Stomach (tissue), 9 donors: Measurements from ENCODE around the gene DLX2. TPM values are rescaled to one million over a fixed set of nuclear protein-coding genes. Genes with fewer than 3 reads are reported as not detected.

ENCODE experiments used
- DNase-seq, 2 donors: peaks; one replicate each; pipeline versions ENCODE4 v3.0.0 to v3.0.0-alpha.2; 2013 to 2019
- H3K27ac ChIP-seq, 5 donors: fragments of 200-600 bp in 4 of 5; sonication (generic) in 4 of 5; one replicate each; pipeline ENCODE4 v1.5.1; 2013 to 2019; ENCODE audit warnings: mild to moderate bottlenecking in 1 of 5, moderate library complexity in 1 of 5
- H3K27me3 ChIP-seq, 3 donors: fragments of 200-600 bp; sonication (generic); one replicate each; pipeline ENCODE4 v1.5.1; 2017 to 2019; ENCODE audit warnings: mixed run types in 1 of 3
- H3K36me3 ChIP-seq, 4 donors: fragments of 200-600 bp; sonication (generic); 1 replicate in 3 of 4; 2 replicates in 1 of 4; pipeline ENCODE4 v1.5.1; 2016 to 2019
- H3K4me1 ChIP-seq, 4 donors: fragments of 200-600 bp; sonication (generic); one replicate each; pipeline ENCODE4 v1.5.1; 2016 to 2019
- H3K4me3 ChIP-seq, 4 donors: fragments of 200-600 bp; sonication (generic) in 3 of 4; one replicate each; pipeline ENCODE4 v1.5.1; 2016 to 2019; ENCODE audit warnings: mild to moderate bottlenecking in 1 of 4
- H3K9me3 ChIP-seq, 4 donors: fragments of 200-600 bp; sonication (generic); one replicate each; pipeline ENCODE4 v1.5.1; 2016 to 2019
- EP300 ChIP-seq: sonication (generic); formaldehyde crosslinking; IDR thresholded peaks from one replicate; pipeline ENCODE4 v1.6.1; 2017; ENCODE audit warnings: antibody characterized with exemption
- POLR2A ChIP-seq, 4 donors: fragments of 450-650 bp; IDR thresholded peaks; one replicate each; pipeline ENCODE4 v1.6.1; 2016; ENCODE audit warnings: antibody characterized with exemption in 4 of 4, control low read depth in 2 of 4, mild to moderate bottlenecking in 1 of 4, moderate library complexity in 1 of 4
- POLR2AphosphoS5 ChIP-seq, 3 donors: sonication (generic); formaldehyde crosslinking; IDR thresholded peaks; one replicate each; pipeline ENCODE4 v1.6.1; 2016; ENCODE audit warnings: antibody characterized with exemption in 3 of 3
- WGBS, 5 donors: extraction: QIAGEN DNeasy Blood & Tissue Kit in 3 of 5; methylation state at CpG; one replicate each; pipeline versions ENCODE4 v1.1.5 to v1.1.7; 2013 to 2018; 5-methylcytosine and 5-hydroxymethylcytosine counted together
- intact Hi-C: fragments of 100-400 bp; cut with DNase I; formaldehyde crosslinking; loops from one replicate; pipeline ENCODE4 v1.15.1; 2023; ENCODE audit warnings: low total_unique reads
- polyA plus RNA-seq, 3 donors: library from polyadenylated mRNA; stranded (reverse); fragments of 200-250 nt; gene quantifications; one replicate each; pipeline ENCODE4 v1.2.3, GENCODE V29; 2013
- total RNA-seq, 5 donors: library from RNA; depleted of rRNA; stranded (reverse); fragments of >200 nt; gene quantifications; one replicate each; pipeline versions ENCODE4 v1.1.0 to v1.2.3, GENCODE V29; 2014 to 2016
- TF ChIP-seq, protein P1 (sequence below), 7 experiments: fragments of 450-650 bp in 4 of 7; fragments of 200-600 bp in 3 of 7; sonication (generic) in 3 of 7; IDR thresholded peaks; one replicate each; pipeline ENCODE4 v1.5.1; 2016 to 2019; ENCODE audit warnings: antibody characterized with exemption in 7 of 7, control low read depth in 2 of 7, mild to moderate bottlenecking in 1 of 7
- donor health status: healthy with polysubstance abuse.
- donor health status: Bipolar disorder and iron deficiency.
- donor health status: healthy.

The DLX2 gene
- total and polyA plus RNA-seq, 8 donors: 0.03 TPM; not detected in 7

DNA sequence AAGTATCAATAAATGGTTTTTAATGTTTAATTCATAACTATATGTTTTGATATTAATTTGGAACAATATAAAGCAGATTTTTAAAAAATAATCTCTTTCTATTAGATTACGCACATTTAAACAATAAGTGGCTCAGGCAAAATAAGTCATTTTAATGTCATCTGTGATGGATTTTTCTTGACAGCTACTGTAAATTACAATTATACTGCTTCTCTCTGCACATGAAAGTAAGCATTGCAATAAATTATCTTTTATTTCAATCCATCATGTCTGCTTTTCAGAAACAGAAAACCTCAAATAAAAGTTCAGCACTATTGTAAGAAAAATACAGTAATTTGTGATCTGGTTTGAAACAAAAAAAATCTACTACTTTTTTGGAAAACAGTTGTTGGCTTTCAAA, 28.4 kb downstream of the DLX2 start:
- intact Hi-C loops: no loop called here
- TF ChIP-seq EP300 (no peak), POLR2A (IDR thresholded peaks at IDR 0.05) (no peak), POLR2AphosphoS5 (IDR thresholded peaks at IDR 0.05) (no peak)
- TF ChIP-seq, protein P1, sequence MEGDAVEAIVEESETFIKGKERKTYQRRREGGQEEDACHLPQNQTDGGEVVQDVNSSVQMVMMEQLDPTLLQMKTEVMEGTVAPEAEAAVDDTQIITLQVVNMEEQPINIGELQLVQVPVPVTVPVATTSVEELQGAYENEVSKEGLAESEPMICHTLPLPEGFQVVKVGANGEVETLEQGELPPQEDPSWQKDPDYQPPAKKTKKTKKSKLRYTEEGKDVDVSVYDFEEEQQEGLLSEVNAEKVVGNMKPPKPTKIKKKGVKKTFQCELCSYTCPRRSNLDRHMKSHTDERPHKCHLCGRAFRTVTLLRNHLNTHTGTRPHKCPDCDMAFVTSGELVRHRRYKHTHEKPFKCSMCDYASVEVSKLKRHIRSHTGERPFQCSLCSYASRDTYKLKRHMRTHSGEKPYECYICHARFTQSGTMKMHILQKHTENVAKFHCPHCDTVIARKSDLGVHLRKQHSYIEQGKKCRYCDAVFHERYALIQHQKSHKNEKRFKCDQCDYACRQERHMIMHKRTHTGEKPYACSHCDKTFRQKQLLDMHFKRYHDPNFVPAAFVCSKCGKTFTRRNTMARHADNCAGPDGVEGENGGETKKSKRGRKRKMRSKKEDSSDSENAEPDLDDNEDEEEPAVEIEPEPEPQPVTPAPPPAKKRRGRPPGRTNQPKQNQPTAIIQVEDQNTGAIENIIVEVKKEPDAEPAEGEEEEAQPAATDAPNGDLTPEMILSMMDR (IDR thresholded peaks at IDR 0.05): no peak
- WGBS, 5 donors: 97 to 100% (median 98%) methylated on average over 1 of the region's 1 CpG

DNA sequence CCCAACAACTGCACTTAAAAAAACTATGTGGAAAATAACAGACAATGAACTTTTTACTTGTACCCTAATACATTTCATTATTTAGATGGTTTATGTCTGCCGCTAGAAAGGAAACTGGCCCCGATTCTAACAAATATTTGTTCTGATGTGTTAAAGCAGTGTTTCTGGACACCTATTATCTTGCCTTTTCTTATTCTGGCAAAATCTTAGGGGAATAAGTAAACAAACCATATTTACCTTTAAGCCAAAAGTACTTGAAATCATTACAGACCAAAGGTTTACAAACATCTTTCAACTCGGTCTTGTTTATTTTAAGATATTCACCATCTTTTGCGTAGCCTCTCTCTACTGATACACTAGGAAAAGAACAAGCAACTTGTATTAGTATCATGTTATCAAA, 29.2 kb downstream of the DLX2 start:
- TF ChIP-seq, protein P1 (IDR thresholded peaks at IDR 0.05): no peak
- TF ChIP-seq POLR2A (IDR thresholded peaks at IDR 0.05): no peak
- no peak for TF ChIP-seq POLR2AphosphoS5 (IDR thresholded peaks at IDR 0.05)
- TF ChIP-seq EP300: no peak
- DNase-seq: no peak
- Histone ChIP-seq H3K9me3 (no peaks in the 10 kb centered on the region), H3K27ac (no peak overlapping the region), H3K4me3 (no peak overlapping the region), H3K36me3 (no peaks in the 10 kb centered on the region), H3K27me3 (peaks cover 0 to 9% (median 0%) of the 10 kb centered on the region in 3 donors), H3K4me1 (no peaks in the 10 kb centered on the region)
- intact Hi-C loops: no loop called here
- WGBS, 5 donors: 92 to 95% (median 93%) methylated on average over 4 of the region's 4 CpGs

More for the DNA sequence above, 28.4 kb downstream of the DLX2 start:
- H3K27me3 ChIP-seq: peaks cover 0 to 17% (median 0%) of the 10 kb centered on the region in 3 donors
- no peaks in the 10 kb centered on the region for H3K4me1 ChIP-seq
- no peaks in the 10 kb centered on the region for H3K9me3 ChIP-seq
- no peak for DNase-seq
- H3K27ac ChIP-seq: no peak overlapping the region
- H3K4me3 ChIP-seq: no peak overlapping the region
- H3K36me3 ChIP-seq: no peaks in the 10 kb centered on the region

DNA sequence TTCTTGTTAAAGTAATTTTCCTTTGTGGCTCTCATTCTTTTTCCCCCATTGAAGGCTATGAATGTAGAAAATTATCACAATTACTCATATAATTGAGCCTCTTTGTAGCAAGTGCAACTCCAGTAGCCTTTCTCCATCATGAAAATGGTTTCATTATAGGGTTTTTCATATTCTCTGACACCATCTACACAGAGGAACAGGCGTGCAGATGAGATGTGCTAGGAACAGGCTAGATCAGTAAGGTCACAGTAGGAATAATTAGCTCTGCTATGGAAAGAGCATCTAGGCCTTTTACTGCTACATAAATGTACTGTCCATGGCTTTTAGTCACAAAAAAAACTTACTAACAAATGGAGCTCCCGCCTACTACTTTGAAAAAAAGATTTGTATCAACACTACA, 30.0 kb downstream of the DLX2 start:
- intact Hi-C loops: no loop called here
- no peaks in the 10 kb centered on the region for H3K9me3 ChIP-seq
- no peak overlapping the region for H3K27ac ChIP-seq
- no peak overlapping the region for H3K4me3 ChIP-seq
- peaks cover 0 to 1% (median 0%) of the 10 kb centered on the region in 3 donors for H3K27me3 ChIP-seq
- DNase-seq: no peak
- no peaks in the 10 kb centered on the region for H3K4me1 ChIP-seq
- H3K36me3 ChIP-seq: no peaks in the 10 kb centered on the region
- TF ChIP-seq, protein P1 (IDR thresholded peaks at IDR 0.05): no peak
- TF ChIP-seq POLR2A (IDR thresholded peaks at IDR 0.05): no peak
- TF ChIP-seq EP300: no peak
- WGBS, 5 donors: 93 to 98% (median 97%) methylated on average over 2 of the region's 2 CpGs

DNA sequence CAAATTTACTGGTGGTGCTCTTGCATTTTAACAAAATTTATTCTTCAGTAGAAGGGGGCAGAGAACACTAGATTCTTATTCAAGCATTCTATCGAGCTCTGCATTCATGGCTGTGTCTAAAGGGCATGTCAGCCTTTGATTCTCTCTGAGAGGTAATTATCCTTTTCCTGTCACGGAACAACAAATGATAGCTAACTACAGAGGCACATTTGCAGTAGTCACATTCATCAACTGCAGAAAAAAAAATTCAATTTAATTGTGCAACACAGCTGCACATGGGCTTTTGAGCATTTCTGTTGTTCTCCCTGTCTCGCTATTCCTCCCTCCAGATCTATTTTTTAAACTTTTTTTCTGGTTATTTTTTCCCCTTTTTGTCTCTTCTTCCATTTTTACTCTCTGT, 30.4 kb downstream of the DLX2 start:
- Histone ChIP-seq H3K27ac (no peak overlapping the region), H3K36me3 (no peaks in the 10 kb centered on the region), H3K4me1 (no peaks in the 10 kb centered on the region), H3K4me3 (no peak overlapping the region), H3K27me3 (no peaks in the 10 kb centered on the region), H3K9me3 (no peaks in the 10 kb centered on the region)
- DNase-seq: peak in 1 of 2 donors; percentile 21
- WGBS, 5 donors: 91 to 100% (median 96%) methylated on average over 3 of the region's 3 CpGs
- intact Hi-C loops: no loop called here
- TF ChIP-seq, protein P1 (IDR thresholded peaks at IDR 0.05): no peak
